ENCODE results near the gene OCLN. TPM values are rescaled to one million over a fixed set of nuclear protein-coding genes. Genes with fewer than 3 reads are reported as not detected.
"Not testable (repeated sequence)": the region's sequence is repeated elsewhere in the genome, so short reads cannot be mapped to it uniquely, and the experiment has no call there.

OCLN gene
- total and polyA plus RNA-seq, 4 donors = 9.9 to 53.9 (median 19.0) TPM

DNA sequence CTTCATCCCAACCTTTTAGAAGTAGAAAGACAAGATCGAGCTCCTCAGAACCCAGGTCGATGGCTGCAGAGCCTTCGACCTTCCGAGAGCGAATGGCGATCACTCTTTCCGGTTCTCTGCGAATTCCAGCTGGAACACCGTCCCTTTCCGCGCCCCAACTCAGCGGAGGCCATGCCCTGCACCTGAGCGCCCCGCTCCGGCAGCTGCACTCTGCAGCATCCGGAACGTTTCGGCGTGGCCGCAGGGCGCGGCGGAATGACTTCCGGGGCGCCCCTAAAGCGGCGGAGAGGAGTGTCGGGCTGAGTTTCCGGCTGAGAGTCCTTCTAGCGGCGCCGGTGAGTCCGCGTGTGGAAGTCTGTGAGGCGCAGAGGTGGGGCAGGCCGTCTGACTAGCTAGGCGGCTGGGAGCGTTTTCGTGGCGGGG, 67.3 kb downstream of the OCLN start, which contains the start of gene GTF2H2C:
Gene GTF2H2C (plus strand): TSS at position 284 of the 423 bp plus-strand sequence. CDS start 4,942 bp downstream, outside the sequence.
- not testable (repeated sequence) for H3K9ac ChIP-seq (ENCODE audit: low read depth in 1 of 2, low read length in 2 of 2); H3K9me3 ChIP-seq (ENCODE audit: control insufficient read depth in 4 of 4, low read length in 3 of 4); H3K4me1 ChIP-seq (ENCODE audit: control insufficient read depth in 4 of 4, insufficient read depth in 4 of 4, low read length in 3 of 4); H3K36me3 ChIP-seq (ENCODE audit: control insufficient read depth in 4 of 4, insufficient read depth in 3 of 4, low read depth in 1 of 4, low read length in 3 of 4); H3K27me3 ChIP-seq (ENCODE audit: control insufficient read depth in 4 of 4, insufficient read depth in 4 of 4, low read length in 3 of 4)
- WGBS = under 1% methylated on average over 39 of the region's 40 CpGs
- H3K4me3 ChIP-seq (ENCODE audit: low read depth in 1 of 3, low read length in 3 of 3) = peak within 1 kb of the TSS in 1 of 3 donors; percentile 41
- peak within 1 kb of the TSS in 1 of 2 donors; percentile 54 for H3K27ac ChIP-seq (ENCODE audit: low read depth in 1 of 2, low read length in 2 of 2)
- peak; percentile 76 for DNase-seq (ENCODE audit: low spot score)
- TF ChIP-seq GABPA (IDR thresholded peaks at IDR 0.05 in 1 of 2, conservative IDR thresholded peaks at IDR 0.05 in 1 of 2) (peak; percentile 77 to 88), RAD21 (IDR thresholded peaks at IDR 0.05) (peak; percentile 67 to 68), SP1 (IDR thresholded peaks at IDR 0.05) (peak; percentile 41), RXRA (IDR thresholded peaks at IDR 0.05) (peak in 1 of 2 donors; percentile 13), YY1 (IDR thresholded peaks at IDR 0.05) (peak; percentile 81), HNF4A (conservative IDR thresholded peaks at IDR 0.05) (peak in 1 of 2 donors; percentile 15)
- TF ChIP-seq, protein P1, sequence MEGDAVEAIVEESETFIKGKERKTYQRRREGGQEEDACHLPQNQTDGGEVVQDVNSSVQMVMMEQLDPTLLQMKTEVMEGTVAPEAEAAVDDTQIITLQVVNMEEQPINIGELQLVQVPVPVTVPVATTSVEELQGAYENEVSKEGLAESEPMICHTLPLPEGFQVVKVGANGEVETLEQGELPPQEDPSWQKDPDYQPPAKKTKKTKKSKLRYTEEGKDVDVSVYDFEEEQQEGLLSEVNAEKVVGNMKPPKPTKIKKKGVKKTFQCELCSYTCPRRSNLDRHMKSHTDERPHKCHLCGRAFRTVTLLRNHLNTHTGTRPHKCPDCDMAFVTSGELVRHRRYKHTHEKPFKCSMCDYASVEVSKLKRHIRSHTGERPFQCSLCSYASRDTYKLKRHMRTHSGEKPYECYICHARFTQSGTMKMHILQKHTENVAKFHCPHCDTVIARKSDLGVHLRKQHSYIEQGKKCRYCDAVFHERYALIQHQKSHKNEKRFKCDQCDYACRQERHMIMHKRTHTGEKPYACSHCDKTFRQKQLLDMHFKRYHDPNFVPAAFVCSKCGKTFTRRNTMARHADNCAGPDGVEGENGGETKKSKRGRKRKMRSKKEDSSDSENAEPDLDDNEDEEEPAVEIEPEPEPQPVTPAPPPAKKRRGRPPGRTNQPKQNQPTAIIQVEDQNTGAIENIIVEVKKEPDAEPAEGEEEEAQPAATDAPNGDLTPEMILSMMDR (IDR thresholded peaks at IDR 0.05; ENCODE audit: low read depth, low read length, missing input control) = peak; percentile 22

DNA sequence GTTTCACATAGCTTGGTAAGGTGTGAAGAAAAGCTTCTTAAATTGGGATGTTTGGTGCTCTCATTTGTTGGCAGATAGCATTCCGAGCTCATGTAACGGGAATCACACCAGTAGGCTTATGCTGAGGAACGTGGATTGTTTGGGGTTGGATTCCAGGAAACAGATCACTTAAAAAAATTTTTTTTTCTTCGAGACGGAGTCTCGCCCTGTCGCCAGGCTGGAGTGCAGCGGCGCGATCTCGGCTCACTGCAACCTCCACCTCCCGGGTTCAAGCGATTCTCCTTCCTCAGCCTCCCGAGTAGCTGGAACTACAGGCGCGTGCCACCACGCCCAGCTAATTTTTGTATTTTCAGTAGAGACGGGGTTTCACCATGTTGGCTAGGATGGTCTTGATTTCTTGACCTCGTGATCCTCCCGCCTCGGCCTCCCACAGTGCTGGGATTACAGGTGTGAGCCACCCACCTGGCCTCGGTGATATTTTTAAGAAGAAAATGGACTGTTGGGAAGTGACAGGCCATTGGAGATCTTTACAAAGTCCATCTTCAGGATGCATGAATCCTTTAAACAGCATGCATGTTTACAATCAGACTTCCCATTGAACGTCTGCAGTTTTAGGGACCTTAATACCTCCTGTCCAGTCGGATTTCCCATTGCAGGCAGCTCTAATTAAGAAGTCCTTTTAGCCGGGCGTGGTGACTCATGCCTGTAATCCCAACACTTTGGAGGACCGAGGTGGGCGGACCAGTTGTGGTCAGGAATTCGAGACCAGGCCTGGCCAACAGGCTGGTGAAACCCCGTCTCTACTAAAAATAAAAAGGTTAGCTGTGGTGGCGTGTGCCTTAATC, 68.2 kb downstream of the OCLN start:
- not testable (repeated sequence) for H3K36me3 ChIP-seq (ENCODE audit: control insufficient read depth in 4 of 4, insufficient read depth in 3 of 4, low read depth in 1 of 4, low read length in 3 of 4); H3K9ac ChIP-seq (ENCODE audit: low read depth in 1 of 2, low read length in 2 of 2); H3K27me3 ChIP-seq (ENCODE audit: control insufficient read depth in 4 of 4, insufficient read depth in 4 of 4, low read length in 3 of 4); H3K4me3 ChIP-seq (ENCODE audit: low read depth in 1 of 3, low read length in 3 of 3); H3K9me3 ChIP-seq (ENCODE audit: control insufficient read depth in 4 of 4, low read length in 3 of 4); H3K4me1 ChIP-seq (ENCODE audit: control insufficient read depth in 4 of 4, insufficient read depth in 4 of 4, low read length in 3 of 4); DNase-seq (ENCODE audit: low spot score); H3K27ac ChIP-seq (ENCODE audit: low read depth in 1 of 2, low read length in 2 of 2)
- 35% methylated on average over 26 of the region's 31 CpGs for WGBS

DNA sequence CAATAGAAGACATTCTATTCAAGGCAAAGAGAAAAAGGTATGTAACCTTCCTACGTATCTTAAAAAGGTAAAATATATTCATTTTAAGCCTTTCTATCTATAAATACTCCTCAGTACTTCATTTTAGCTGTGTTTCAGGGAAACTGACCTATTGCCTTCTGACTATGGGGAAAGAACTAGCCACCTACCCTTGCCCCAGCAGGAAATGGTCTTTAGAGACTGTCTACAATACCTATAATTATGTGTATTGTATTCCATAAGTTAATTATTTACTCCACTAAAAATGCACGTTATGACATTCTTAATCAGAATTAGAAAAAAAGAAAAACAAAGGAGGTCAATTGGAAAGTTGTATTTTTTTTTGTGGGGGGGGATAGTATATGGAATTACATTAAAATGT, 73.6 kb downstream of the OCLN start:
- H3K27me3 ChIP-seq (ENCODE audit: control insufficient read depth in 4 of 4, insufficient read depth in 4 of 4, low read length in 3 of 4); H3K9me3 ChIP-seq (ENCODE audit: control insufficient read depth in 4 of 4, low read length in 3 of 4); H3K36me3 ChIP-seq (ENCODE audit: control insufficient read depth in 4 of 4, insufficient read depth in 3 of 4, low read depth in 1 of 4, low read length in 3 of 4); H3K4me1 ChIP-seq (ENCODE audit: control insufficient read depth in 4 of 4, insufficient read depth in 4 of 4, low read length in 3 of 4); DNase-seq (ENCODE audit: low spot score); H3K27ac ChIP-seq (ENCODE audit: low read depth in 1 of 2, low read length in 2 of 2); H3K4me3 ChIP-seq (ENCODE audit: low read depth in 1 of 3, low read length in 3 of 3); H3K9ac ChIP-seq (ENCODE audit: low read depth in 1 of 2, low read length in 2 of 2): not testable (repeated sequence)
- 80% methylated on average over 2 of the region's 2 CpGs for WGBS

DNA sequence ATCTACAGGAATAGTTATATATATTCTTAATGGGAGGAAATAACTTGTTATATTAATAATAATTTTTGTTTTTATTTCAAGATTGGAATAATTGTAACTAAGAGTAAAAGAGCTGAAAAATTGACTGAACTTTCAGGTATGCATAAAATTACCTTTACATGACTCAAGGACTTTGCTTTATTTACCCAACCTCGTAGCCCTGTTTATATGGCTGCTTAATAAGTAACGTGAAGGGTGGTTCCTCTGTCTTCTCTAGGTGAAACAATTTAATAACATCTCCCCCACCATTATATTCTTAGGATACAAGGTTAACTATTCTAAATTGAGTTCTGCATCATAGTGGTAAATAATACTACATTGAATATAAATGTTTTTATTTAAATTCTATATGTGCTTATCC, 75.5 kb downstream of the OCLN start:
- H3K9me3 ChIP-seq (ENCODE audit: control insufficient read depth in 4 of 4, low read length in 3 of 4); H3K36me3 ChIP-seq (ENCODE audit: control insufficient read depth in 4 of 4, insufficient read depth in 3 of 4, low read depth in 1 of 4, low read length in 3 of 4); H3K27ac ChIP-seq (ENCODE audit: low read depth in 1 of 2, low read length in 2 of 2); H3K9ac ChIP-seq (ENCODE audit: low read depth in 1 of 2, low read length in 2 of 2); H3K27me3 ChIP-seq (ENCODE audit: control insufficient read depth in 4 of 4, insufficient read depth in 4 of 4, low read length in 3 of 4); H3K4me3 ChIP-seq (ENCODE audit: low read depth in 1 of 3, low read length in 3 of 3); H3K4me1 ChIP-seq (ENCODE audit: control insufficient read depth in 4 of 4, insufficient read depth in 4 of 4, low read length in 3 of 4); DNase-seq (ENCODE audit: low spot score): not testable (repeated sequence)
- WGBS = no CpG with 5 or more reads among the region's 2 CpGs

DNA sequence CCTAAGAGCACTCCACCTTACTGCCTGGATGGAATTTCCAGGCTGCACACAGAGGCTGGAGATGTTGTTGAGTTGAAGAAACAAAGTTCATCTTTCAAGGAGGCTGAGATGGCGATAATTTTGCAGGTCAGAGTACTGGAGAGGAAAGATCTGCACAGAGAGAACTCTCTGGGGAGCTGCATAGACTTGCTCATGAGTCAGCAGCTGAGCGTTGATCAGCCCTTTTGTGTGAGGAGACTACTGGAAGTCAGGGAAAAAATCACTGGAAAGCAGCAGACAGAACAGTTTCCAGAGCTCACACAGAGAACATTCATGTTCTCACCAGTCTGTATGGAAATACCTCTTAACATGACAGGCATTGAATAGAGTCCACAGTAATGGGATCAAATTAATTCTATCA, 90.8 kb downstream of the OCLN start:
- not testable (repeated sequence) for DNase-seq (ENCODE audit: low spot score); H3K9me3 ChIP-seq (ENCODE audit: control insufficient read depth in 4 of 4, low read length in 3 of 4); H3K27ac ChIP-seq (ENCODE audit: low read depth in 1 of 2, low read length in 2 of 2); H3K4me1 ChIP-seq (ENCODE audit: control insufficient read depth in 4 of 4, insufficient read depth in 4 of 4, low read length in 3 of 4); H3K36me3 ChIP-seq (ENCODE audit: control insufficient read depth in 4 of 4, insufficient read depth in 3 of 4, low read depth in 1 of 4, low read length in 3 of 4); H3K27me3 ChIP-seq (ENCODE audit: control insufficient read depth in 4 of 4, insufficient read depth in 4 of 4, low read length in 3 of 4); H3K9ac ChIP-seq (ENCODE audit: low read depth in 1 of 2, low read length in 2 of 2); H3K4me3 ChIP-seq (ENCODE audit: low read depth in 1 of 3, low read length in 3 of 3)
- WGBS = no CpG with 5 or more reads among the region's 2 CpGs

DNA sequence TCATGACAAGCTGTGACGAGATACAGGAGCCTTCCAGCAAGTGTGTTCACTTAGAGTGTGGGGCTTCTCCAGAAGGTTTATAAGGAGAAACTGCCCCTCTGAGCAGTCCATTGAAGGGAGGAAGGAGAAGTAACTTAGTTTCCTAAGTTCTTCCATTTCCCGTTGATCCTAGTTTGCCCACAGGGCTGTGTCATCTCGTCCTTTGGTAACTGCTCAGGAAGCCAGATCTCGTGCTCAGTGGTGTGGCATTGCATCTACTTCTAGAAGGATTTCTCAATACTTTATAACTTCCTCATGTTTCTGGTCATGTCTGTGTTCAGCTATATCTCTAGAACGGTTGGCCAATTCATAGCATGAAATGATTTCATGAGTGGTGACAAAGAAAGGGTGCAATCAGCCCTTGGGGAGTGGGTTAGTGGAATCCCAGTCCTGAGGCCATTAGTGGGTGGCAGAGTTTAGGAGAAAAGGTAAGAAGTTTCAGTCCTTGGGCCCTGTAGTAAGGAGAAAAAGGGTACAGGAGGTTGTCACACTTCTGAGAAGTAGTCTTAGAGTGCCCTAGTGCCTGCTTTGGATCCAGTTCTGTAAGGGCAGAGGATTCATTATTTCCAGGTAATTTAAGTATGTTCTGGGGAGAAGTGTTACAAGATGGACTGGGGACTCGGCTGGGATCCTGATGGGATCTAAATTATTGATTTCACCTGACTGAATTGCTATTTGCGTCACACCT, 103.7 kb downstream of the OCLN start:
- not testable (repeated sequence) for H3K27me3 ChIP-seq (ENCODE audit: control insufficient read depth in 4 of 4, insufficient read depth in 4 of 4, low read length in 3 of 4); H3K36me3 ChIP-seq (ENCODE audit: control insufficient read depth in 4 of 4, insufficient read depth in 3 of 4, low read depth in 1 of 4, low read length in 3 of 4); H3K27ac ChIP-seq (ENCODE audit: low read depth in 1 of 2, low read length in 2 of 2); H3K4me1 ChIP-seq (ENCODE audit: control insufficient read depth in 4 of 4, insufficient read depth in 4 of 4, low read length in 3 of 4); DNase-seq (ENCODE audit: low spot score); H3K9me3 ChIP-seq (ENCODE audit: control insufficient read depth in 4 of 4, low read length in 3 of 4); H3K9ac ChIP-seq (ENCODE audit: low read depth in 1 of 2, low read length in 2 of 2); H3K4me3 ChIP-seq (ENCODE audit: low read depth in 1 of 3, low read length in 3 of 3)
- 78% methylated on average over 2 of the region's 7 CpGs for WGBS
